AG09309 (cell line): Measurements from ENCODE around the gene PSMG2.

Experiments
- DNase-seq: peaks from one replicate; pipeline ENCODE4 v3.0.0-alpha.2; 2010; ENCODE audit warnings: low read depth
- H3K4me3 ChIP-seq: 2 replicates; pipeline ENCODE4 v1.5.1; 2011; ENCODE audit warnings: mild to moderate bottlenecking, low read depth, low read length, moderate library complexity; ENCODE audit not compliant: control insufficient read depth
- CTCF ChIP-seq: IDR thresholded peaks from 2 replicates; pipeline ENCODE4 v1.5.1; 2011; ENCODE audit warnings: mild to moderate bottlenecking, low read depth, low read length, inconsistent platforms; ENCODE audit not compliant: insufficient read depth, control insufficient read depth; ENCODE audit errors: missing control alignments

Gene PSMG2

GRCh38 chr18:12742453-12742852, 39.6 kb downstream of the PSMG2 start:
- peak; percentile 27 for DNase-seq

GRCh38 chr18:12744103-12744502, 41.3 kb downstream of the PSMG2 start:
- TF ChIP-seq CTCF: peak; percentile 50
- peak; percentile 33 for DNase-seq
- H3K4me3 ChIP-seq: no peak overlapping the region

More at GRCh38 chr18:12742453-12742852, 39.6 kb downstream of the PSMG2 start:
- TF ChIP-seq CTCF: no peak
- no peak overlapping the region for H3K4me3 ChIP-seq

- no peak for DNase-seq
- no peak overlapping the region for H3K4me3 ChIP-seq
- no peak for TF ChIP-seq CTCF
Observed at GRCh38 chr18:12745095-12745795, 42.4 kb downstream of the PSMG2 start.

- DNase-seq: no peak
- H3K4me3 ChIP-seq: no peak overlapping the region
- TF ChIP-seq CTCF: no peak
Observed at GRCh38 chr18:12747530-12748315, 44.9 kb downstream of the PSMG2 start.

GRCh38 chr18:12748671-12749070, 45.8 kb downstream of the PSMG2 start:
- DNase-seq: no peak
- no peak overlapping the region for H3K4me3 ChIP-seq
- no peak for TF ChIP-seq CTCF

- no peak overlapping the region for H3K4me3 ChIP-seq
Observed at GRCh38 chr18:12749121-12749520, 46.3 kb downstream of the PSMG2 start.

More at GRCh38 chr18:12749121-12749520, 46.3 kb downstream of the PSMG2 start:
- no peak for TF ChIP-seq CTCF
- no peak for DNase-seq
